Measurements from ENCODE around the gene PTGER2. TPM values are rescaled to one million over a fixed set of nuclear protein-coding genes. Genes with fewer than 3 reads are reported as not detected.

Gene PTGER2
- total RNA-seq, 4 donors from 2014 or later, result 0.25 to 0.78 TPM; not detected in 2

DNA sequence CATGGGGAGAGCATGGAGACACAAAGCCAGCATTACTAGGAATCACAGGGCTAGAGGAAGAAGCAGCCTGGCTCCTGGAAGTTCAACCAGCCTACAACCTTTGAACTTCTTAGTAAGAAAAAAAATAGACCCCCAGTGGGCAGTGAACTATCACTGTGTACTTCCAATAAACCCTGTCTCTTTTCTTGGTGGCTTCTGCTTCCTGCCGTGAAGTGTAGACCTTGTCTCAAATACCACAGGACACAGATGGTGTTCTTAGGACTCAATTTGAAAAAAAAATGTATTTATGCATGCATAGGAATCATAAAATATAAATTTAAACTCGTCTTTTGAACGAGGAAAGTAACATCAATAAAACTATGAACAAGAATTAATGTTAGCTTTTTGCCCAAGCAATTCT, 3.6 kb upstream of the PTGER2 start:
- Histone ChIP-seq H3K27ac (no peak overlapping the region), H3K9me3 (no peaks in the 10 kb centered on the region), H3K4me3 (no peak overlapping the region), H3K4me1 (peaks cover 6 to 15% of the 10 kb centered on the region in 2 donors), H3K36me3 (no peaks in the 10 kb centered on the region), H3K27me3 (peaks cover 6 to 19% (median 11%) of the 10 kb centered on the region in 3 donors)
- intact Hi-C loops (cut with DNase I; ENCODE audit: low total_unique reads), result no loop called here
- DNase-seq (no peak), ATAC-seq (no peak)
- in situ Hi-C loops (cut with MboI; ENCODE audit: low sequenced_read_pairs in 4 of 4), result no loop called here
- TF ChIP-seq POLR2A (IDR thresholded peaks at IDR 0.05), result no peak
- TF ChIP-seq, protein P1, sequence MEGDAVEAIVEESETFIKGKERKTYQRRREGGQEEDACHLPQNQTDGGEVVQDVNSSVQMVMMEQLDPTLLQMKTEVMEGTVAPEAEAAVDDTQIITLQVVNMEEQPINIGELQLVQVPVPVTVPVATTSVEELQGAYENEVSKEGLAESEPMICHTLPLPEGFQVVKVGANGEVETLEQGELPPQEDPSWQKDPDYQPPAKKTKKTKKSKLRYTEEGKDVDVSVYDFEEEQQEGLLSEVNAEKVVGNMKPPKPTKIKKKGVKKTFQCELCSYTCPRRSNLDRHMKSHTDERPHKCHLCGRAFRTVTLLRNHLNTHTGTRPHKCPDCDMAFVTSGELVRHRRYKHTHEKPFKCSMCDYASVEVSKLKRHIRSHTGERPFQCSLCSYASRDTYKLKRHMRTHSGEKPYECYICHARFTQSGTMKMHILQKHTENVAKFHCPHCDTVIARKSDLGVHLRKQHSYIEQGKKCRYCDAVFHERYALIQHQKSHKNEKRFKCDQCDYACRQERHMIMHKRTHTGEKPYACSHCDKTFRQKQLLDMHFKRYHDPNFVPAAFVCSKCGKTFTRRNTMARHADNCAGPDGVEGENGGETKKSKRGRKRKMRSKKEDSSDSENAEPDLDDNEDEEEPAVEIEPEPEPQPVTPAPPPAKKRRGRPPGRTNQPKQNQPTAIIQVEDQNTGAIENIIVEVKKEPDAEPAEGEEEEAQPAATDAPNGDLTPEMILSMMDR (IDR thresholded peaks at IDR 0.05 in 4 of 5, conservative IDR thresholded peaks at IDR 0.05 in 1 of 5), result no peak

GRCh38 chr14:52312931-52313355, 1.2 kb upstream of the PTGER2 start:
- ATAC-seq (no peak), DNase-seq (no peak)
- no peaks in the 10 kb centered on the region for H3K9me3 ChIP-seq
- in situ Hi-C loops (cut with MboI; ENCODE audit: low sequenced_read_pairs in 4 of 4) (no loop called here), intact Hi-C loops (cut with DNase I; ENCODE audit: low total_unique reads) (no loop called here)
- H3K4me1 ChIP-seq, result peaks cover 6 to 15% of the 10 kb centered on the region in 2 donors
- H3K27me3 ChIP-seq, result peaks cover 9 to 21% (median 21%) of the 10 kb centered on the region in 3 donors
- no peaks in the 10 kb centered on the region for H3K36me3 ChIP-seq
- TF ChIP-seq, protein P1 (IDR thresholded peaks at IDR 0.05 in 4 of 5, conservative IDR thresholded peaks at IDR 0.05 in 1 of 5), result no peak
- no peak for TF ChIP-seq POLR2A (IDR thresholded peaks at IDR 0.05)
- peak overlapping the region in 2 of 4 donors; percentile 53 to 57 for H3K4me3 ChIP-seq
- no peak overlapping the region for H3K27ac ChIP-seq

GRCh38 chr14:52313462-52313861, 650 bp upstream of the PTGER2 start:
- TF ChIP-seq POLR2A (IDR thresholded peaks at IDR 0.05), result no peak
- TF ChIP-seq, protein P1 (IDR thresholded peaks at IDR 0.05 in 4 of 5, conservative IDR thresholded peaks at IDR 0.05 in 1 of 5), result no peak
- ATAC-seq, result no peak
- DNase-seq, result no peak
- Histone ChIP-seq H3K9me3 (no peaks in the 10 kb centered on the region), H3K36me3 (no peaks in the 10 kb centered on the region), H3K27ac (no peak overlapping the region), H3K4me1 (peaks cover 6 to 15% of the 10 kb centered on the region in 2 donors), H3K27me3 (peaks cover 9 to 21% (median 21%) of the 10 kb centered on the region in 3 donors), H3K4me3 (peak overlapping the region; percentile 41 to 57 (median 54))
- in situ Hi-C loops (cut with MboI; ENCODE audit: low sequenced_read_pairs in 4 of 4) (no loop called here), intact Hi-C loops (cut with DNase I; ENCODE audit: low total_unique reads) (no loop called here)

- Histone ChIP-seq H3K27ac (no peak overlapping the region), H3K36me3 (no peaks in the 10 kb centered on the region), H3K27me3 (peaks cover 9 to 21% (median 21%) of the 10 kb centered on the region in 3 donors), H3K9me3 (no peaks in the 10 kb centered on the region), H3K4me1 (peaks cover 6 to 15% of the 10 kb centered on the region in 2 donors), H3K4me3 (peak overlapping the region; percentile 41 to 57 (median 54))
- TF ChIP-seq, protein P1 (IDR thresholded peaks at IDR 0.05 in 4 of 5, conservative IDR thresholded peaks at IDR 0.05 in 1 of 5), result no peak
- TF ChIP-seq POLR2A (IDR thresholded peaks at IDR 0.05), result no peak
- ATAC-seq (peak in 1 of 2 donors; percentile 4), DNase-seq (no peak)
- intact Hi-C loops (cut with DNase I; ENCODE audit: low total_unique reads) (no loop called here), in situ Hi-C loops (cut with MboI; ENCODE audit: low sequenced_read_pairs in 4 of 4) (no loop called here)
Observed at GRCh38 chr14:52314595-52315354, 663 bp downstream of the PTGER2 start.
